Psoas muscle (tissue), 8 donors: ENCODE results near the gene ADGRD2. TPM values are rescaled to one million over a fixed set of nuclear protein-coding genes. Genes with fewer than 3 reads are reported as not detected.

Experiments used
- ATAC-seq, 4 donors: fragments of 200-7000 bp; cut with Tn5 transposase; one replicate each; pipeline ENCODE4 v1.9.1; 2020; ENCODE audit warnings: moderate library complexity in 3 of 4, mild to moderate bottlenecking in 2 of 4
- DNase-seq, 2 donors: peaks; one replicate each; pipeline ENCODE4 v3.0.0-alpha.2; 2020
- H3K27ac ChIP-seq: fragments of 200-600 bp; one replicate; pipeline ENCODE4 v1.8.0; 2022
- H3K27me3 ChIP-seq, 3 donors: fragments of 200-600 bp in 1 of 3; one replicate each; pipeline versions ENCODE4 v1.6.1 to v1.8.0; 2013 to 2022; ENCODE audit warnings: low read length in 2 of 3, mild to moderate bottlenecking in 2 of 3, moderate library complexity in 1 of 3; ENCODE audit not compliant: insufficient read depth in 3 of 3
- H3K36me3 ChIP-seq, 2 donors: fragments of 200-600 bp in 1 of 2; one replicate each; pipeline versions ENCODE4 v1.6.1 to v1.8.0; 2013 to 2022; ENCODE audit warnings: low read depth in 1 of 2, mild to moderate bottlenecking in 1 of 2, moderate library complexity in 1 of 2; ENCODE audit not compliant: insufficient read depth in 1 of 2
- H3K4me1 ChIP-seq: fragments of 200-600 bp; one replicate; pipeline ENCODE4 v1.8.0; 2022
- H3K4me3 ChIP-seq: fragments of 200-600 bp; one replicate; pipeline ENCODE4 v1.8.0; 2022; ENCODE audit warnings: mild to moderate bottlenecking
- H3K9me3 ChIP-seq: fragments of 200-600 bp; one replicate; pipeline ENCODE4 v1.8.0; 2022
- CTCF ChIP-seq: fragments of 200-600 bp; IDR thresholded peaks from one replicate; pipeline ENCODE4 v1.8.0; 2022; ENCODE audit warnings: antibody characterized with exemption
- WGBS, 3 donors: extraction: QIAGEN DNeasy Blood & Tissue Kit; methylation state at CpG; one replicate each; pipeline versions ENCODE4 v1.1.6 to v1.1.7; 2013; 5-methylcytosine and 5-hydroxymethylcytosine counted together
- intact Hi-C, 2 donors: fragments of 100-400 bp; cut with DNase I; formaldehyde crosslinking; loops; one replicate each; pipeline versions ENCODE4 v1.11.0 to v1.14.2; 2022
- polyA plus RNA-seq, 3 donors: library from polyadenylated mRNA; stranded (reverse); fragments of 200-250 nt; gene quantifications; one replicate each; pipeline ENCODE4 v1.2.3, GENCODE V29; 2013
- total RNA-seq, 4 donors: library from RNA; stranded (reverse); fragmentation: NEBNext Ultra II Directional in 2 of 4; extraction: Animal tissue kit (Norgen Biotek cat#: 25700) in 2 of 4; gene quantifications; one replicate each; pipeline versions ENCODE4 v1.2.1 to v1.2.4, GENCODE V29; 2021 to 2023
- donor health status: healthy with polysubstance abuse.
- donor health status: DM: no; HTN: no; CAD: no; lungs with moderate emphysema.
- donor health status: Bipolar disorder and iron deficiency.
- donor health status: healthy.
- donor health status: DM: yes; HTN: yes; CAD: no.
- donor health status: DM: no; HTN: no; CAD: no.
- donor health status: DM: no; HTN: no; CAD: no.
- donor health status: DM: yes; HTN: yes; CAD: no.

Gene ADGRD2
- total and polyA plus RNA-seq, 7 donors, result not detected

GRCh38 chr9:124493218-124493617 is 43.0 kb downstream of the ADGRD2 start:
- intact Hi-C loops, result no loop called here

GRCh38 chr9:124493794-124494479 is 43.7 kb downstream of the ADGRD2 start:
- intact Hi-C loops, result no loop called here
- ATAC-seq (no peak), DNase-seq (no peak)
- H3K27me3 ChIP-seq, result peaks cover 0 to 10% (median 5%) of the 10 kb centered on the region in 3 donors
- TF ChIP-seq CTCF, result no peak
- no peak overlapping the region for H3K4me3 ChIP-seq
- H3K36me3 ChIP-seq, result no peaks in the 10 kb centered on the region
- H3K4me1 ChIP-seq, result no peaks in the 10 kb centered on the region
- no peaks in the 10 kb centered on the region for H3K9me3 ChIP-seq
- no peak overlapping the region for H3K27ac ChIP-seq
- WGBS, 3 donors, result 53 to 68% (median 58%) methylated on average over 18 of the region's 18 CpGs

More at GRCh38 chr9:124493218-124493617, 43.0 kb downstream of the ADGRD2 start:
- no peak for ATAC-seq
- Histone ChIP-seq H3K4me1 (no peaks in the 10 kb centered on the region), H3K9me3 (no peaks in the 10 kb centered on the region), H3K4me3 (no peak overlapping the region), H3K36me3 (no peaks in the 10 kb centered on the region), H3K27ac (no peak overlapping the region), H3K27me3 (peaks cover 0 to 15% (median 5%) of the 10 kb centered on the region in 3 donors)
- 87 to 90% (median 88%) methylated on average over 4 of the region's 4 CpGs for WGBS, 3 donors
- no peak for DNase-seq
- TF ChIP-seq CTCF, result no peak

- Histone ChIP-seq H3K4me3 (no peak overlapping the region), H3K27ac (no peak overlapping the region), H3K9me3 (no peaks in the 10 kb centered on the region), H3K36me3 (no peaks in the 10 kb centered on the region), H3K4me1 (no peaks in the 10 kb centered on the region), H3K27me3 (peaks cover 0 to 15% (median 2%) of the 10 kb centered on the region in 3 donors)
- ATAC-seq (no peak), DNase-seq (no peak)
- 84 to 89% (median 86%) methylated on average over 31 of the region's 31 CpGs for WGBS, 3 donors
- intact Hi-C loops, result no loop called here
- TF ChIP-seq CTCF, result no peak
These were observed 45.1 kb downstream of the ADGRD2 start for GRCh38 chr9:124495126-124496074.

- TF ChIP-seq CTCF, result no peak
- no peaks in the 10 kb centered on the region for H3K36me3 ChIP-seq
- intact Hi-C loops, result no loop called here
- ATAC-seq (no peak), DNase-seq (no peak)
- H3K9me3 ChIP-seq, result no peaks in the 10 kb centered on the region
- H3K4me3 ChIP-seq, result no peak overlapping the region
- H3K27me3 ChIP-seq, result peaks cover 0 to 20% (median 0%) of the 10 kb centered on the region in 3 donors
- 83 to 93% (median 88%) methylated on average over 3 of the region's 3 CpGs for WGBS, 3 donors
- H3K27ac ChIP-seq, result no peak overlapping the region
- no peaks in the 10 kb centered on the region for H3K4me1 ChIP-seq
These were observed 45.8 kb downstream of the ADGRD2 start for GRCh38 chr9:124496075-124496449.
